Measurements from ENCODE around the gene SH3GL2. TPM values are rescaled to one million over a fixed set of nuclear protein-coding genes. Genes with fewer than 3 reads are reported as not detected.

Gene SH3GL2
- total RNA-seq, 1 experiment from 2014 or later: not detected

- Histone ChIP-seq H3K27ac (ENCODE audit: low read length) (no peak overlapping the region), H3K36me3 (ENCODE audit: control insufficient read depth, insufficient read depth, low read length) (no peaks in the 10 kb centered on the region), H3K4me3 (ENCODE audit: low read depth in 2 of 2, low read length in 2 of 2) (no peak overlapping the region), H3K9me3 (ENCODE audit: control insufficient read depth, insufficient read depth, low read depth, low read length) (no peaks in the 10 kb centered on the region), H3K27me3 (ENCODE audit: control insufficient read depth, insufficient read depth, low read length) (no peaks in the 10 kb centered on the region), H3K4me1 (ENCODE audit: control insufficient read depth, insufficient read depth, low read length) (no peaks in the 10 kb centered on the region)
- BruUV-seq (replicated peaks): no TSS peak
- intact Hi-C loops (cut with micrococcal nuclease; ENCODE audit: unreplicated experiment) (no loop called here), in situ Hi-C loops (cut with HindIII; ENCODE audit: low pct_unique_long_range_greater_than_20kb, low sequenced_read_pairs) (no loop called here)
- TF ChIP-seq, protein P1, sequence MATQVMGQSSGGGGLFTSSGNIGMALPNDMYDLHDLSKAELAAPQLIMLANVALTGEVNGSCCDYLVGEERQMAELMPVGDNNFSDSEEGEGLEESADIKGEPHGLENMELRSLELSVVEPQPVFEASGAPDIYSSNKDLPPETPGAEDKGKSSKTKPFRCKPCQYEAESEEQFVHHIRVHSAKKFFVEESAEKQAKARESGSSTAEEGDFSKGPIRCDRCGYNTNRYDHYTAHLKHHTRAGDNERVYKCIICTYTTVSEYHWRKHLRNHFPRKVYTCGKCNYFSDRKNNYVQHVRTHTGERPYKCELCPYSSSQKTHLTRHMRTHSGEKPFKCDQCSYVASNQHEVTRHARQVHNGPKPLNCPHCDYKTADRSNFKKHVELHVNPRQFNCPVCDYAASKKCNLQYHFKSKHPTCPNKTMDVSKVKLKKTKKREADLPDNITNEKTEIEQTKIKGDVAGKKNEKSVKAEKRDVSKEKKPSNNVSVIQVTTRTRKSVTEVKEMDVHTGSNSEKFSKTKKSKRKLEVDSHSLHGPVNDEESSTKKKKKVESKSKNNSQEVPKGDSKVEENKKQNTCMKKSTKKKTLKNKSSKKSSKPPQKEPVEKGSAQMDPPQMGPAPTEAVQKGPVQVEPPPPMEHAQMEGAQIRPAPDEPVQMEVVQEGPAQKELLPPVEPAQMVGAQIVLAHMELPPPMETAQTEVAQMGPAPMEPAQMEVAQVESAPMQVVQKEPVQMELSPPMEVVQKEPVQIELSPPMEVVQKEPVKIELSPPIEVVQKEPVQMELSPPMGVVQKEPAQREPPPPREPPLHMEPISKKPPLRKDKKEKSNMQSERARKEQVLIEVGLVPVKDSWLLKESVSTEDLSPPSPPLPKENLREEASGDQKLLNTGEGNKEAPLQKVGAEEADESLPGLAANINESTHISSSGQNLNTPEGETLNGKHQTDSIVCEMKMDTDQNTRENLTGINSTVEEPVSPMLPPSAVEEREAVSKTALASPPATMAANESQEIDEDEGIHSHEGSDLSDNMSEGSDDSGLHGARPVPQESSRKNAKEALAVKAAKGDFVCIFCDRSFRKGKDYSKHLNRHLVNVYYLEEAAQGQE (IDR thresholded peaks at IDR 0.05; ENCODE audit: insufficient read depth in 1 of 2, low read depth in 2 of 2, low read length in 1 of 2): no peak
- TF ChIP-seq SIN3A (IDR thresholded peaks at IDR 0.05; ENCODE audit: borderline replicate concordance, insufficient read depth, low read depth, low read length) (no peak), TCF7L2 (IDR thresholded peaks at IDR 0.05; ENCODE audit: low read depth, low read length) (no peak), POLR2AphosphoS5 (IDR thresholded peaks at IDR 0.05; ENCODE audit: low read depth, low read length) (no peak)
- TF ChIP-seq, protein P2, sequence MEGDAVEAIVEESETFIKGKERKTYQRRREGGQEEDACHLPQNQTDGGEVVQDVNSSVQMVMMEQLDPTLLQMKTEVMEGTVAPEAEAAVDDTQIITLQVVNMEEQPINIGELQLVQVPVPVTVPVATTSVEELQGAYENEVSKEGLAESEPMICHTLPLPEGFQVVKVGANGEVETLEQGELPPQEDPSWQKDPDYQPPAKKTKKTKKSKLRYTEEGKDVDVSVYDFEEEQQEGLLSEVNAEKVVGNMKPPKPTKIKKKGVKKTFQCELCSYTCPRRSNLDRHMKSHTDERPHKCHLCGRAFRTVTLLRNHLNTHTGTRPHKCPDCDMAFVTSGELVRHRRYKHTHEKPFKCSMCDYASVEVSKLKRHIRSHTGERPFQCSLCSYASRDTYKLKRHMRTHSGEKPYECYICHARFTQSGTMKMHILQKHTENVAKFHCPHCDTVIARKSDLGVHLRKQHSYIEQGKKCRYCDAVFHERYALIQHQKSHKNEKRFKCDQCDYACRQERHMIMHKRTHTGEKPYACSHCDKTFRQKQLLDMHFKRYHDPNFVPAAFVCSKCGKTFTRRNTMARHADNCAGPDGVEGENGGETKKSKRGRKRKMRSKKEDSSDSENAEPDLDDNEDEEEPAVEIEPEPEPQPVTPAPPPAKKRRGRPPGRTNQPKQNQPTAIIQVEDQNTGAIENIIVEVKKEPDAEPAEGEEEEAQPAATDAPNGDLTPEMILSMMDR (IDR thresholded peaks at IDR 0.05): no peak
- ATAC-seq (no peak), DNase-seq (ENCODE audit: low read depth, low spot score) (no peak)
- POLR2A ChIA-PET: no interaction called here
- CTCF ChIA-PET: no interaction called here
Measured at GRCh38 chr9:17630531-17630949, 51.7 kb downstream of the SH3GL2 start.

- CTCF ChIA-PET: no interaction called here
- no peak overlapping the region for H3K27ac ChIP-seq (ENCODE audit: low read length)
Measured at GRCh38 chr9:17631396-17631795, 52.5 kb downstream of the SH3GL2 start.

GRCh38 chr9:17632994-17633393 is 54.1 kb downstream of the SH3GL2 start:
- no peaks in the 10 kb centered on the region for H3K4me1 ChIP-seq (ENCODE audit: control insufficient read depth, insufficient read depth, low read length)
- in situ Hi-C loops (cut with HindIII; ENCODE audit: low pct_unique_long_range_greater_than_20kb, low sequenced_read_pairs) (no loop called here), intact Hi-C loops (cut with micrococcal nuclease; ENCODE audit: unreplicated experiment) (no loop called here)
- CTCF ChIA-PET: no interaction called here
- DNase-seq (ENCODE audit: low read depth, low spot score) (no peak), ATAC-seq (no peak)
- no peaks in the 10 kb centered on the region for H3K9me3 ChIP-seq (ENCODE audit: control insufficient read depth, insufficient read depth, low read depth, low read length)
- POLR2A ChIA-PET: no interaction called here
- H3K27me3 ChIP-seq (ENCODE audit: control insufficient read depth, insufficient read depth, low read length): no peaks in the 10 kb centered on the region
- no TSS peak for BruUV-seq (replicated peaks)
- TF ChIP-seq TCF7L2 (IDR thresholded peaks at IDR 0.05; ENCODE audit: low read depth, low read length): no peak
- TF ChIP-seq, protein P2 (IDR thresholded peaks at IDR 0.05): no peak
- TF ChIP-seq, protein P1 (IDR thresholded peaks at IDR 0.05; ENCODE audit: insufficient read depth in 1 of 2, low read depth in 2 of 2, low read length in 1 of 2): no peak
- no peak for TF ChIP-seq POLR2AphosphoS5 (IDR thresholded peaks at IDR 0.05; ENCODE audit: low read depth, low read length)
- TF ChIP-seq SIN3A (IDR thresholded peaks at IDR 0.05; ENCODE audit: borderline replicate concordance, insufficient read depth, low read depth, low read length): no peak
- no peak overlapping the region for H3K4me3 ChIP-seq (ENCODE audit: low read depth in 2 of 2, low read length in 2 of 2)
- H3K27ac ChIP-seq (ENCODE audit: low read length): no peak overlapping the region
- H3K36me3 ChIP-seq (ENCODE audit: control insufficient read depth, insufficient read depth, low read length): no peaks in the 10 kb centered on the region

More at GRCh38 chr9:17631396-17631795, 52.5 kb downstream of the SH3GL2 start:
- DNase-seq (ENCODE audit: low read depth, low spot score) (no peak), ATAC-seq (no peak)
- H3K27me3 ChIP-seq (ENCODE audit: control insufficient read depth, insufficient read depth, low read length): no peaks in the 10 kb centered on the region
- intact Hi-C loops (cut with micrococcal nuclease; ENCODE audit: unreplicated experiment) (no loop called here), in situ Hi-C loops (cut with HindIII; ENCODE audit: low pct_unique_long_range_greater_than_20kb, low sequenced_read_pairs) (no loop called here)
- H3K4me1 ChIP-seq (ENCODE audit: control insufficient read depth, insufficient read depth, low read length): no peaks in the 10 kb centered on the region
- no peaks in the 10 kb centered on the region for H3K9me3 ChIP-seq (ENCODE audit: control insufficient read depth, insufficient read depth, low read depth, low read length)
- BruUV-seq (replicated peaks): no TSS peak
- H3K4me3 ChIP-seq (ENCODE audit: low read depth in 2 of 2, low read length in 2 of 2): no peak overlapping the region
- no peaks in the 10 kb centered on the region for H3K36me3 ChIP-seq (ENCODE audit: control insufficient read depth, insufficient read depth, low read length)
- POLR2A ChIA-PET: no interaction called here
- no peak for TF ChIP-seq SIN3A (IDR thresholded peaks at IDR 0.05; ENCODE audit: borderline replicate concordance, insufficient read depth, low read depth, low read length)

Measured in Panc1 (cell line).